ENCODE data around the gene ALDH1L1.
"Not testable (repeated sequence)": the region's sequence is repeated elsewhere in the genome, so short reads cannot be mapped to it uniquely, and the experiment has no call there.

Gene ALDH1L1

GRCh38 chr3:126083913-126084767 lies 96.2 kb downstream of the ALDH1L1 start, which contains the start of gene SLC41A3:
Gene SLC41A3 (minus strand): TSS chr3:126084124. CDS start chr3:126068219, 15,905 bp downstream.
- peak in 57 of 58 donors; percentile 22 to 90 (median 77) for DNase-seq

DNA sequence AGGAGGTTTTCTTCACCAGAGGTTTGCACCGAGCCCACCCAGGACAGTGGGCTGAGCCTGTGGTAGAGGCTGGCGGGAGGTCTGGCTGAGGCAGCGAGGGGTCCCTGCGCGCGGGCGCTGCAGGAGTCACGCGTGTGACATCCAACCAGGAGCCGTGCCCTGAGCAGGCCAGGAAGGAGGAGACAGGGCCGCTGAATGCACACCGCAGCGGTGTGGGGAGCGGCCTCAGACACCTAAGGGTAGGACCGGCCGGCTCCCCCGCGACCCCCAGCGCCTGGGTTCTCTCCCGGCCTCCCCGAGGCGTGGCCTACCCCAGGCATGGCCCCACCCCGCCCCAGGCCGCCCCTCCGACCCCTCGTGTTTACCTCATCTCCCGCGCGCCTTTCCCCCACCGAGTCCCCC lies 96.9 kb downstream of the ALDH1L1 start:
- DNase-seq: peak in 6 of 58 donors; percentile 14 to 66 (median 36)

DNA sequence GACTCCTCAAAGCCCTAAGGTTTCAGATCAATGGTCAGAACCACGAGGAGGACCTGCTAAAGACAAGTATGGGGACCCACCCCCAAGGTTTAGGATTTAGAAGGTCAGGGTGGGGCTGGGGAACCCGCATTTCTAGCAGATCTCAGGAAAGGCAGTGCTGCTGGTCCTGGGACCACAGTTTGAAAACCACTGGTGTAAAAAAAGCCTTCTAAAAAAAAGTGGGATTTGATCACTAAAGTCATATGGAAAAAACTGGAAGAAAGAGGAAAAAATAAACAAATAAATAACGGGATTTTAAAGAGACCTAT lies 97.3 kb downstream of the ALDH1L1 start:
- no peak for DNase-seq

- no peak for DNase-seq
Measured at GRCh38 chr3:126082362-126083137, 97.8 kb downstream of the ALDH1L1 start.

GRCh38 chr3:126081618-126082361 lies 98.6 kb downstream of the ALDH1L1 start:
- DNase-seq: no peak

DNA sequence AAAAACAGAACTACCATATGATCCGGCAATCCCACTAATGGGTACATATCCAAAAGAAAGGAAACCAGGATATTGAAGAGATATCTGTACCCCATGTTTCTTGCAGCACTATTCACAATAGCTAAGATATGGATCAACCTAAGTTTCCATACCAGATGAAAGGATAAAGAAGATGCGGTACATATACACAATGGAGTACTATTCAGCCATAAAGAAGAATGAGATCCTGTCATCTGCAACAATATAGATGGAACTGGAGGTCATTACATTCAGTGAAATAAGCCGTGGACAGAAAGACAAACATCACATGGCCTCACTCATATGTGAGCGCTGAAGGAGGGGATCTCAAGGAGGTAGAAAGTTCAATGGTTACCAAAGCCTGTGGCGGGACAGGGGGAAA lies 99.4 kb downstream of the ALDH1L1 start:
- no peak for DNase-seq

- DNase-seq: no peak
Measured at GRCh38 chr3:126078866-126079265, 101.5 kb downstream of the ALDH1L1 start.

GRCh38 chr3:126077754-126078153 lies 102.6 kb downstream of the ALDH1L1 start:
- no peak for DNase-seq

DNA sequence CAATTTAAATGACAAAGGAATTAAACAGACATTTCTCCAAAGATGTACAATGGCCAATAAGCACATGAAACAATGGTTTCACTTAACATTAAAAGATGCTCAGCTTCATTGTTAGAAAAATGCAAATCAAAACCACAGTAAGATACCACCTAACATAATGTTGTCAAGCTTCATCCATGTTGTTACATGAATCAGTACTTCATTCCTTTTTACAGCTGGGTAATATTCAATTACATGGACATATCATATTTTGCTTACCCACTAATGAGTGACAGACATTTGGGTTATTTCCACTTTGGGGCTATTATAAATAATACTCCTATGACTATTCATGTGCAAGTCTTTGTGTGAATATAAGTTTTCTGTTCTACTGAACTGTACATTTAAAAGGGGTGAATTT lies 104.2 kb downstream of the ALDH1L1 start:
- no peak for DNase-seq

DNA sequence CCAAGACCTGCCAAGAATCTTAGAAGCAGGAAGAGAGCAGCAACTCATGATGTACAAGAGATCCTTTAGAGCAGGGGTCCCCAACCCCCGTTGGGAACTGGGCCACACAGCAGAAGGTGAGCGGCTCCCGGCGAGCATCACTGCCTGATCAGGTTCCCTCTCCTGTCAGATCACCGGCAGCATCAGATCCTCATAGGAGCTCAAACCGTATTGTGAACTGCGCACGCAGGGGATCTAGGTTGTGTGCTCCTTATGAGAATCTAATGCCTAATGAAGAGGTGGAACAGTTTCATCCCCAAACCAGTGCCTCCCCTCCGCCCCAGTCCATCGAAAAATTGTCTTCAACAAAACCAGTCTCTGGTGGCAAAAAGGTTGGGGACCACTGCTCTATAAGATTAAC lies 110.2 kb downstream of the ALDH1L1 start:
- DNase-seq: no peak

GRCh38 chr3:126067959-126068358 lies 112.4 kb downstream of the ALDH1L1 start:
- DNase-seq: no peak

DNA sequence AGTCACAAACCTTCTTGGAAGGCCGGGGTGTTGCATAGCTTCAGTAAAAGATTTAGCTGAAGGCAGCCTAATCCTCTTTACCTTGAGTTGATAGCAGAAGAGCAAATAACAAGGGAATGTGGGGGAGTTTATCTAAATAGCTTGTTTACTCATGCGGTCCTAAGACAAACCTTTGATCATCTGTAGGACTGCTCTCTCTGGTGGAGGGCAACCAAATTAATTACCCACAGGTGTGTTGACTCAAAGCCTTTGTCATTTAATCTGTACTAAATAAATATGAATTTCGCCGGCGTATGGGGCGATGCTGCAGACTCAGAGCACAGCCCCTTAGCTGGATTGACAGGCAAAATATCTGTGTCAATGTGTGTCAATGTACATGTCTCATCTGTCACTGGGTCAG lies 113.7 kb downstream of the ALDH1L1 start:
- DNase-seq: not testable (repeated sequence)

DNA sequence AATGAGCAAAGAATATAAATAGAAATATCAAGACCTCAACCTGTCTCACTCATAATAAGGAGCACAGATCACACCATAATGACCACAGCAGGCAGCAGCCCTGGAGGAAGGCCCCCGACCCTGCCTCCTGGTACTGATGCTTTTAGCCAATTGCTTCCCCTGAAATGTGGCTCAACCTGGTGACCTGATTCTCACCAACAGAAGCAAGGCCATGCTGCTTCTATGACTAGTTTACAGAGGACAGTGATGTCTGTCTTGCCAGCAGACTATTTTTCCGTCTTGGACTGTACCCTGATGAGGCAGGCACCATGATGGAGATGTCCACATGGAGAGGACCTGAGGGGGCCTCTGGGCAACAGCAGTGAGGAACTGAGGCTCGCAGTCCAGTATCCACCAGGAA lies 114.5 kb downstream of the ALDH1L1 start:
- DNase-seq: no peak

GRCh38 chr3:126064627-126065258 lies 115.6 kb downstream of the ALDH1L1 start:
- no peak for DNase-seq

DNA sequence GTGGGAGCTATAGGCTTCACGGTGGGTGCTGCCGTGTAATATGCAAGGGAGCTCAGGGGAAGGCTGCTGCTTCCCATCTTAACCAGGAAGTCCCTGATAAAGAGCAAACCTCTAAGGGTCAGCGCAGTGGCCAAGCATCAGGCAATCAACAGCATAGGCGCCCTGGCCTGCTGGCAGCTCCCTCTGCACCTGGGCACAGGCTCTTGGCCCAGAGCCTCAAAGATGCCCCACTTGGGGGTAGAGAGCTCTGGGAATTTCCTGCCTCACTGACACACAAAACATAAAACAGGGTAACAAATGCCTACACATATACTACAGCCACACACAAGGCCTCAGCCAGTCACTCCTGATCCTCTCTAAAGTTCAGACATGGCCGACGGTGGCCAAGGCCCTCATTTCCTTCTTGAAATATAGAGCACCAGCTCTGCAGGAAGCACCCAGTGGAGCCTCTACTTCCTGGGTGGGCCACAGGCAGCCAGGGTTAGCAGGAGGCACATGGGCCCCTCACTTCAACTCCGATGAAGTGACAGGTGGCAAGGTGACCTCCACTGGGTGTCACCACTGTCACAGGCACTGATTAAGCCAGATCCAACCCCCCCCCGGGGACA lies 116.9 kb downstream of the ALDH1L1 start:
- no peak for DNase-seq

GRCh38 chr3:126061301-126062032 lies 118.9 kb downstream of the ALDH1L1 start:
- DNase-seq: peak in 1 of 58 donors; percentile 15

GRCh38 chr3:126060613-126061145 lies 119.7 kb downstream of the ALDH1L1 start:
- no peak for DNase-seq

- DNase-seq: no peak
Measured at GRCh38 chr3:126058666-126059065, 121.7 kb downstream of the ALDH1L1 start.

DNA sequence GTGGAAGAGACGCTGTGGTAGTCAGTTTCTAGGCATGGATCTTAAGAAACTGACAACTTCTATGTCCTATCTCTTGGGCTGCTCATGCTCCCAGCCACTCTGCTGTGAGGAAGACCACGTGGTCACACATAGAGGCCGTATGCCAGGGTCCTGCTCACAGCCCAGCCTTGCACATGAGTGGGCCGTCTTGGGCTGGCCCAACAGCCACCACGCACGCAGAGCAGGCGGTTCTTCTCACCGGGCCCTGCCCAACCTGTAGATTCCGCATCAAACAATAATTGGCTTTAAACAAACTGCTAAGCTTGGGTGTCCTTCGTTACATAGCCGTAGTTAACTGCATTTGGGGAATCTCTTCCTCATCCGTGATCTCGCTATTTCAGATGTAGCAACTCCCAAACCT lies 122.5 kb downstream of the ALDH1L1 start:
- DNase-seq: no peak

DNA sequence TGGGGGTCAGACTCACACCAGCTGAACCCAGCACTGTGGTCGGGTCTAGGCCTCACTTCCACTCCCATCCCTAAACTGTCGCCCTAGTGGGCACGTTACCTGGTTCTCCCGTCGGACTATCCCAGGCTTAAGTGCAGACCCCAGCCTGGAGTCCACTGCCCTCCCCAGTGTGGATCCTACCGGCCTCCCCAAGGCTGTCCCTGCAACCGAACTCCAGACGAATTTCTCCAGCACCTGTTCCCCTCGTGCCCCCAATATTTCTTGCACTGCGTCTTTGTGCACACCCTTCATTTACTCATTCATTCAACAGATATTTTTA lies 122.9 kb downstream of the ALDH1L1 start:
- no peak for DNase-seq
